CD4-positive, alpha-beta T cell (primary cell): ENCODE data around the gene ZIM2. TPM values are rescaled to one million over a fixed set of nuclear protein-coding genes. Genes with fewer than 3 reads are reported as not detected.

ENCODE experiments used
- ATAC-seq: fragments of 200-7000 bp; cut with Tn5 transposase; one replicate; pipeline ENCODE4 v1.10.0; 2022; ENCODE audit warnings: mild to moderate bottlenecking; ENCODE audit not compliant: poor library complexity
- CTCF ChIA-PET: fragments of 350-600 bp; sonication (Branson Sonifier 250); formaldehyde crosslinking; loops from one replicate; lab custom pipeline; 2021; ENCODE audit warnings: antibody characterized with exemption, inconsistent platforms; lab: Charles Lee
- POLR2A ChIA-PET: fragments of 350-600 bp; sonication (Branson Sonifier 250); formaldehyde crosslinking; loops from one replicate; lab custom pipeline; 2021; ENCODE audit warnings: antibody characterized with exemption, inconsistent platforms; lab: Charles Lee
- DNase-seq, 14 experiments: peaks; one replicate each; pipeline ENCODE4 v3.0.0-alpha.2; 2013 to 2020; ENCODE audit warnings: mixed read lengths in 2 of 14
- H3K27ac ChIP-seq, 2 donors: one replicate each; pipeline versions ENCODE4 v1.5.1 to v1.7.0; 2013; ENCODE audit warnings: low read length in 2 of 2, low read depth in 1 of 2, mild to moderate bottlenecking in 1 of 2
- H3K27me3 ChIP-seq, 2 experiments: 1 replicate in 1 of 2; 2 replicates in 1 of 2; pipeline versions ENCODE4 v1.6.1 to v1.7.0; 2013; ENCODE audit warnings: low read length in 2 of 2, control low read depth in 1 of 2, mild to moderate bottlenecking in 1 of 2, moderate library complexity in 1 of 2; ENCODE audit not compliant: insufficient read depth in 2 of 2, control insufficient read depth in 1 of 2
- H3K36me3 ChIP-seq: one replicate; pipeline ENCODE4 v1.6.1; 2013; ENCODE audit warnings: low read length, control low read depth; ENCODE audit not compliant: insufficient read depth
- H3K4me1 ChIP-seq: one replicate; pipeline ENCODE4 v1.6.1; 2013; ENCODE audit warnings: low read length, control low read depth; ENCODE audit not compliant: insufficient read depth
- H3K4me3 ChIP-seq: one replicate; pipeline ENCODE4 v1.5.1; 2013; ENCODE audit warnings: mild to moderate bottlenecking, low read length, moderate library complexity
- H3K9me3 ChIP-seq, 2 experiments: 1 replicate in 1 of 2; 2 replicates in 1 of 2; pipeline versions ENCODE4 v1.6.1 to v1.7.0; 2013; ENCODE audit warnings: low read length in 2 of 2, mild to moderate bottlenecking in 2 of 2, control low read depth in 1 of 2, moderate library complexity in 1 of 2; ENCODE audit not compliant: control insufficient read depth in 1 of 2, insufficient read depth in 1 of 2
- H3K27ac Mint-ChIP-seq: one replicate; pipeline ENCODE4 v1.8.0; 2020; ENCODE audit warnings: mixed read lengths
- H3K27me3 Mint-ChIP-seq: one replicate; pipeline ENCODE4 v1.8.0; 2021; ENCODE audit warnings: mixed read lengths
- H3K36me3 Mint-ChIP-seq: one replicate; pipeline ENCODE4 v1.8.0; 2021; ENCODE audit warnings: low read depth, mixed read lengths
- H3K4me1 Mint-ChIP-seq: one replicate; pipeline ENCODE4 v1.8.0; 2021; ENCODE audit warnings: low read depth, mixed read lengths
- H3K4me3 Mint-ChIP-seq: one replicate; pipeline ENCODE4 v1.8.0; 2020; ENCODE audit warnings: mild to moderate bottlenecking, mixed read lengths
- H3K9me3 Mint-ChIP-seq: one replicate; pipeline ENCODE4 v1.8.0; 2020; ENCODE audit warnings: mixed read lengths
- CTCF ChIP-seq: fragments of 200-600 bp; IDR thresholded peaks from one replicate; pipeline ENCODE4 v1.8.0; 2022; ENCODE audit warnings: antibody characterized with exemption, mild to moderate bottlenecking
- intact Hi-C, 2 experiments: fragments of 100-400 bp; cut with DNase I in 1 of 2; cut with micrococcal nuclease in 1 of 2; formaldehyde crosslinking; loops; one replicate each; pipeline versions ENCODE4 v1.15.1 to v1.9.0; 2023 to 2025; cut with DNase I, micrococcal nuclease
- total RNA-seq, 174 experiments: library from RNA in 2 of 174; stranded (reverse) in 2 of 174; gene quantifications; one replicate each; pipeline ENCODE4 v1.2.3 and lab custom pipeline; 2021 to 2026

Gene ZIM2
- total RNA-seq, 2 experiments from 2014 or later = not detected

GRCh38 chr19:56831255-56831654 is 9.3 kb downstream of the ZIM2 start:
- no peak overlapping the region for H3K27ac ChIP-seq
- peaks cover 40% of the 10 kb centered on the region for H3K9me3 Mint-ChIP-seq
- no peaks in the 10 kb centered on the region for H3K36me3 ChIP-seq
- H3K27me3 ChIP-seq = no peaks in the 10 kb centered on the region
- no peak for DNase-seq
- peaks cover 15% of the 10 kb centered on the region for H3K36me3 Mint-ChIP-seq
- no peak overlapping the region for H3K4me3 Mint-ChIP-seq
- intact Hi-C loops = no loop called here
- H3K4me1 Mint-ChIP-seq = no peaks in the 10 kb centered on the region
- H3K27ac Mint-ChIP-seq = no peak overlapping the region
- TF ChIP-seq CTCF = no peak
- peaks cover 6% of the 10 kb centered on the region for H3K27me3 Mint-ChIP-seq
- peaks cover 17 to 27% of the 10 kb centered on the region in 2 experiments for H3K9me3 ChIP-seq
- H3K4me3 ChIP-seq = no peak overlapping the region
- no peak for ATAC-seq
- POLR2A ChIA-PET = no interaction called here
- CTCF ChIA-PET = no interaction called here
- H3K4me1 ChIP-seq = no peaks in the 10 kb centered on the region

- H3K4me1 ChIP-seq = no peaks in the 10 kb centered on the region
- no peak overlapping the region for H3K4me3 ChIP-seq
- no peak for DNase-seq
- H3K27ac ChIP-seq = no peak overlapping the region
- intact Hi-C loops = no loop called here
- no peak for TF ChIP-seq CTCF
- Mint-ChIP-seq H3K4me1 (no peaks in the 10 kb centered on the region), H3K9me3 (peaks cover 35% of the 10 kb centered on the region), H3K27me3 (no peaks in the 10 kb centered on the region), H3K27ac (no peak overlapping the region), H3K4me3 (no peak overlapping the region), H3K36me3 (no peaks in the 10 kb centered on the region)
- no peaks in the 10 kb centered on the region for H3K27me3 ChIP-seq
- ATAC-seq = no peak
- no peaks in the 10 kb centered on the region for H3K36me3 ChIP-seq
- H3K9me3 ChIP-seq = peaks cover 14 to 17% of the 10 kb centered on the region in 2 experiments
- CTCF ChIA-PET = no interaction called here
- POLR2A ChIA-PET = no interaction called here
Observed at GRCh38 chr19:56829596-56829995, 10.9 kb downstream of the ZIM2 start.

DNA sequence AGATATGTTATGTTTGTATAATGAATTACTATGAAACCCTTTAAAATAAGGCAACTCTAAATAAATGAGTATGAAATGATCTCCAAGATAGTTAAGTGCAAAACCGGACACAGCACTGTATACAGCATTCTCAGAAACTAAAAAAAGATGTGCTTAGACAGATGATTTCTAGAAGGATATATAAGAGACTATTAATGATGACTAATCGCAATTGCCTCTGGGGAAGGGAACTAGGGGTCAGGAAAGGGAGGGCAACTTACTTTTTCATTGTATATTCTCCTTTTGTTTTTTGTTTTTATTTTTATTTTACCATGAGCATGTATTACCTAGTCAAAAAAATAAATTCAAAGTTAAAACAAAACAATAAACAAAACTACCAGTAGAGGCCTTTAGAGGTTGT is 12.8 kb downstream of the ZIM2 start:
- TF ChIP-seq CTCF = no peak
- Histone ChIP-seq H3K4me3 (no peak overlapping the region), H3K27me3 (no peaks in the 10 kb centered on the region), H3K9me3 (peaks cover 12 to 35% of the 10 kb centered on the region in 2 experiments), H3K36me3 (no peaks in the 10 kb centered on the region), H3K4me1 (no peaks in the 10 kb centered on the region), H3K27ac (no peak overlapping the region)
- intact Hi-C loops = no loop called here
- Mint-ChIP-seq H3K27me3 (no peaks in the 10 kb centered on the region), H3K4me1 (no peaks in the 10 kb centered on the region), H3K27ac (no peak overlapping the region), H3K9me3 (peaks cover 28% of the 10 kb centered on the region), H3K36me3 (no peaks in the 10 kb centered on the region), H3K4me3 (no peak overlapping the region)
- CTCF ChIA-PET = no interaction called here
- DNase-seq (no peak), ATAC-seq (no peak)
- POLR2A ChIA-PET = no interaction called here
